DMS114 treated with DMSO at 0.1 percent for 48 hours (cell line): ENCODE results near the gene TOR1AIP1.

Experiments used
- DNase-seq: peaks from one replicate; lab custom pipeline; 2025; ENCODE audit not compliant: unreplicated experiment; lab: John Stamatoyannopoulos, UW

TOR1AIP1 gene

GRCh38 chr1:179881642-179882252, 338 bp upstream of the TOR1AIP1 start:
- peak; percentile 85 for DNase-seq

GRCh38 chr1:179883040-179883744, 1.1 kb downstream of the TOR1AIP1 start:
- no peak for DNase-seq

- DNase-seq = no peak
Observed at GRCh38 chr1:179883745-179884138, 1.7 kb downstream of the TOR1AIP1 start.

- no peak for DNase-seq
Observed at GRCh38 chr1:179888071-179888470, 6.0 kb downstream of the TOR1AIP1 start.

GRCh38 chr1:179889589-179889988, 7.5 kb downstream of the TOR1AIP1 start:
- no peak for DNase-seq

GRCh38 chr1:179910934-179911333, 28.8 kb downstream of the TOR1AIP1 start:
- no peak for DNase-seq

- no peak for DNase-seq
Observed at GRCh38 chr1:179911812-179912211, 29.7 kb downstream of the TOR1AIP1 start.

- DNase-seq = no peak
Observed at GRCh38 chr1:179917601-179918429, 35.7 kb downstream of the TOR1AIP1 start.

- DNase-seq = no peak
Observed at GRCh38 chr1:179921472-179921871, 39.4 kb downstream of the TOR1AIP1 start.

- DNase-seq = no peak
Observed at GRCh38 chr1:179921981-179922872, 40.1 kb downstream of the TOR1AIP1 start.

GRCh38 chr1:179923029-179923428, 40.9 kb downstream of the TOR1AIP1 start:
- DNase-seq = no peak

- no peak for DNase-seq
Observed at GRCh38 chr1:179924268-179924667, 42.2 kb downstream of the TOR1AIP1 start.

- no peak for DNase-seq
Observed at GRCh38 chr1:179925302-179925701, 43.2 kb downstream of the TOR1AIP1 start.

GRCh38 chr1:179925922-179926849, 44.1 kb downstream of the TOR1AIP1 start:
- DNase-seq = no peak

GRCh38 chr1:179926850-179927205, 44.7 kb downstream of the TOR1AIP1 start:
- no peak for DNase-seq

GRCh38 chr1:179929955-179930798, 48.1 kb downstream of the TOR1AIP1 start:
- DNase-seq = no peak

- DNase-seq = no peak
Observed at GRCh38 chr1:179930867-179931266, 48.8 kb downstream of the TOR1AIP1 start.

- no peak for DNase-seq
Observed at GRCh38 chr1:179933219-179933618, 51.1 kb downstream of the TOR1AIP1 start.

- DNase-seq = no peak
Observed at GRCh38 chr1:179935909-179936496, 53.9 kb downstream of the TOR1AIP1 start.
